HG03521 (cell line): ENCODE data around the gene NOVA2.

Source experiments
- ATAC-seq: cut with Tn5 transposase; IDR thresholded peaks from one replicate; pipeline ENCODE4 v1.9.1; 2021; ENCODE audit warnings: mild to moderate bottlenecking, moderate library complexity; ENCODE audit not compliant: unreplicated experiment

NOVA2 gene

DNA sequence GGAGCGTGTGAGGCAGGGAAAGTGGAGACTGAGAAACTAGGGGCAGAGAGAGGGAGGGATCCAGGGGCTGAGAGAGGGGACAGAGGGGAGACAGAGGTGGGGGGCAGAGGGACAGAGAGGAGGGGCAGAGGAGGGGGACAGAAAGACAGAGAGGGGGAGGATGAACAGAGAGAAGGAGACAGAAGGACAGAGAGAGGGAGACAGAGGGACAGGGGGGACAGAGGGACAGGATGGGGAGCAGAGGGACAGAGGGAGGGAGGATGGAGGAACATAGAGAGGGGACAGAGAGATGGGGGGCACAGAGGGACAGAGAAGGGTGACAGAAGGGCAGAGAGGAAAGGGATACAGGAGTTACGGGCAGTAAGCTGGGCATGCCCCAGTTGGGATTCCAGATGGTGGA lies 44.4 kb downstream of the NOVA2 start:
- no peak for ATAC-seq

DNA sequence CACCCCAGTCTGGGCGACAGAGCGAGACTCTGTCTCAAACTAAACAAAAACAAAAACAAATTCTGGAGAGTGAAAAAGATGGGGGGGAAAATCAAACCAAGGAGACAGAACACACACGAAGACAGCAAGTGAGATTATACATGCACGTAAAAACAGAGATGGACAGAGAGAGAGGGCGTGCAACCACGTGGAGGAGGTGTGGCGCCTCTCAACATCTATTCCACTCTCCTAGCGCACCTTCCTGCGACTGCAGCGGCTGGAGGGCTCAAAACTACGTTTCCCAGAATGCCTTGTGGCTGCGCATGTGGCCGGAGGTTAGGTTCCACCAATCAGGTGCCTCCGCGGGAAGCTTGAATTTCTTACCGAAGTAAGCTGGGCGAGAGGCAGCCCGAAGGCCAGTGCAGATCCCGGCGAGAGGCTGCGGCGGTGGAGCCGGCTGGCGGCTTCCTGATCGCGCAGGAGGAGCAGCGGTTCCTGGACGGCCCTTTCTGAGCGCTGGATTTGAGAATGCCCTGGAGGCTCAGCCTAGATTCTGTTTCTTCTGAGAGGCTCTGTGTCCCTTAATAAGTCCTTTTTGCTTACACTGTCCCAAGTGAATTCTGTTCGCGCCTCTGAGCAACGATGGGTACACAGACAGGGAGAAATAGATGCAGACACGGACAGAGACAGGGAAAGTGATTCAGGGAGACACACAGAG lies 46.0 kb downstream of the NOVA2 start:
- ATAC-seq, result no peak

DNA sequence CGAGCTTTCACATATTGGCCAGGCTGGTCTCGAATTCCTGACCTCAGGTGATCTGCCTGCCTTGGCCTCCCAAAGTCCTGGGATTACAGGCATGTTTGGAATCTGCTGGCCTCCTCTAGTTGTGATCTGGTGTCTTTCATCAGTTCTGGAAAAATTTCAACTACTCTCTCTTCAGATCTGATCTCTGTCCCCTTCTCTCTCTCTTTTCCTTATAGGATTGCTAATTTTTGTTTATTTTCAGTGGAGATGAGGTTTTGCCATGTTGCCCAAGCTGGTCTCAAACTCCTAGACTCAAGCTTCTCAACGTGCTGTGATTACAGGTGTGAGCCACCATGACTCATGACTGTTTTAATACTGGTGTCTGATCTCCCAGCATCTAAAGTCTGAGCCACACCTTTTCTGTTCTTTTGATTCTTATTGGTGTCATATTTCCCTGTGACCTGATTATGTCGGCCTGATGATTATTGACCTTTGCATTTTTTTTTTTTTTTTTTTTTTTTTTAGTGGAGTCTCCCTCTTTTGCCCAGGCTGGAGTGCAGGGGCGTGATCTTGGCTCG lies 48.7 kb downstream of the NOVA2 start:
- no peak for ATAC-seq

DNA sequence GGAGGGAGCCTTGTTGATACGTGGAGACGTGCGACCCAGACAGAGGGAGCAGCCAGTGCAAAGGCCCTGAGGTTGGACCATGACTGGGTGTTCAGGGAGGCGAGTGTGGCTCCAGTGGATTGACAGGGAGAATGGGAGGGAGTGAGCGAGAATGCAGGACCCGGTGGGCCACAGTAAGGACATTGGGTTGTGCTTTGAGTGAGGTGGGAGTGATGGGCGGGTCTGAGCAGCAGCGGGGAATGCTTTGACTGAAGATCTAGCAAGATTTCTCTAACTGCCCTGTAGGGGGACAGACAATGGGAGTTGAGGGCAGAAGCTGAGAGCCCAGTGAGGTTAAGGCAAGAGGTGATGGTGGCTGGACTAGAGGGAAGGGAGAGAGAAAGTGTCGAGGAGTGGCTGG lies 51.4 kb downstream of the NOVA2 start:
- ATAC-seq, result no peak

DNA sequence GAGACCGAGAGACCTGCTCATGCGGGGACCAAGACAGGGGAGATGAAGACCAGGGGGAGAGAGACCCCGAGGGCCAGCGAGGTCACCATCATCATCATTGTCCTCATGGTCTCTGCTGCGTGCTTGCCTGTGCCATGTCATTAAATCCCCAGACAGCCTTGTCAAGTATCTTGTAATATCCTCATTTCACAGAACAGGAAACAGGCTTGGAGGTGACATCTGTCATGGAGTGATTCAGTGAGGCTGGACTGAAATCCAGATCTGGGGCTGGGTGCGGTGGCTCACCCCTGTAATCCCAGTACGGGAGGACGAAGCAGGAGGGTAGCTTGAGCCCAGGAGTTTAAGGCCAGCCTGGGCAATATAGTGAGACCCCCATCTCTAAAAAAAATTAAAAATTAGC lies 53.2 kb downstream of the NOVA2 start:
- ATAC-seq, result no peak

DNA sequence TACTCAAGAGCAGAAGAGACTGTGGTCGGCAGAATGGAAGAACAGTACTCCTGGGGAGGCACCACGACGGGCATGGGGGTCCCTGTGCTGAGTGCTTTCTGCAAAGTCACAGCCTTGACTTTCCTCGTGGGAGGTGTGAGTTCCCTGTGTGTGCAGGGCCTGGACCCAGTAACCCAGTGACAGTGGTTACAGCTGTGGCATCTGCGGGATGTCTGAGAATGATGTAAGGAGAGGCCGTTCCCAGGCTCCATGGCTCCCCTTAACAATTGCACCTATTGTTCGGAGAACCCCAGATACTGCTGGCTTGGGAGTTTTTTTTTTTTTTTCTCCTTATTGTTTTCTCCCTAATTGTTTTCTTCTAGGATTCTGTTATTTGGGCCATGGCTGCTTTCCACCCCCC lies 54.0 kb downstream of the NOVA2 start:
- ATAC-seq, result no peak

DNA sequence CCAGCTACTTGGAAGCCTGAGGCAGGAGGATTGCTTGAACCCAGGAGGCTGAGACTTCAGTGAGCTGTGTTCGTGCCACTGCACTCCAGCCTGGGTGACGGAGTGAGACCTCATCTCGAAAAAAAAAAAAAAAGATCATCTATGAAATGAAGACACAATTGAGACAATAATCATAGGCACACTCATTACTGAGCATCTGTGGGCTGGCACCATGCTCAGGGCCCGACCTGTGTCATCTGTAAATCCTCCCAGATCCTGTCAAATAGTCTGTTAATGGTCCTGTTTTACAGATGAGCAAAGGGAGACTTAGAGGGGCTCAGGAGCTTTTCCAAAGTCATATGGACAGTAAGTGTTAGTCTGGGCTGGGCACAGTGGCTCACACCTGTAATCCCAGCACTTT lies 54.9 kb downstream of the NOVA2 start:
- no peak for ATAC-seq

DNA sequence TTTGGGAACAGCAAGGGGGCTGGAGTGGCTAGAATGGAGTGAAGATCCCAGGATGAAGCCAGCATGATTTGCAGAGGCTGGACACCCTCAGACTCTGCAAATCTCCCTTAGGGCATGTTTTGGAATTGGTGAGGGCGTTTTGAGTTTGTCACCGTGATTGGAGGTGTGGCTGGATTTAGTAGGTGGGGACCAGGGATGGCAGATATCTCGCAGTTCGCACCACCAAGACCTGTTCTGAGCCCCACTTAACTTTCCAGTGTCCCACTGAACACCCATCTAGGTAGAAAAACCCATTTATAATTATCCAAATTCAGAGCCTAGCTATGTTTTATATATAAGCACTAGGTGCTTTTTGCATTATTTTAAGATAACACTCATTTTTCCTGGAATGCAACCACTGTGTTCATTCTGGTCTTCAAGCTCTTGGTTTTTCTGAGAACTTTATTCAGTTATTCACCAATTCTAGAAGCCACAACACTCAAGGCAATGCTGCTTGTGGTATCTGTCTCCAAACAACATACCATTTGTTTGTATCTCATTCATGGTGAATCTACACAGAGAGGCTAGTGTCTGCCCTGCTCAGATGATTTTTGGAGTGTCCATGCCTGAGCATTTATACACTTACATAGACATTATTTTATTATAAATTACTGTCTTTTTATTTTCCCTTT lies 56.1 kb downstream of the NOVA2 start:
- no peak for ATAC-seq

DNA sequence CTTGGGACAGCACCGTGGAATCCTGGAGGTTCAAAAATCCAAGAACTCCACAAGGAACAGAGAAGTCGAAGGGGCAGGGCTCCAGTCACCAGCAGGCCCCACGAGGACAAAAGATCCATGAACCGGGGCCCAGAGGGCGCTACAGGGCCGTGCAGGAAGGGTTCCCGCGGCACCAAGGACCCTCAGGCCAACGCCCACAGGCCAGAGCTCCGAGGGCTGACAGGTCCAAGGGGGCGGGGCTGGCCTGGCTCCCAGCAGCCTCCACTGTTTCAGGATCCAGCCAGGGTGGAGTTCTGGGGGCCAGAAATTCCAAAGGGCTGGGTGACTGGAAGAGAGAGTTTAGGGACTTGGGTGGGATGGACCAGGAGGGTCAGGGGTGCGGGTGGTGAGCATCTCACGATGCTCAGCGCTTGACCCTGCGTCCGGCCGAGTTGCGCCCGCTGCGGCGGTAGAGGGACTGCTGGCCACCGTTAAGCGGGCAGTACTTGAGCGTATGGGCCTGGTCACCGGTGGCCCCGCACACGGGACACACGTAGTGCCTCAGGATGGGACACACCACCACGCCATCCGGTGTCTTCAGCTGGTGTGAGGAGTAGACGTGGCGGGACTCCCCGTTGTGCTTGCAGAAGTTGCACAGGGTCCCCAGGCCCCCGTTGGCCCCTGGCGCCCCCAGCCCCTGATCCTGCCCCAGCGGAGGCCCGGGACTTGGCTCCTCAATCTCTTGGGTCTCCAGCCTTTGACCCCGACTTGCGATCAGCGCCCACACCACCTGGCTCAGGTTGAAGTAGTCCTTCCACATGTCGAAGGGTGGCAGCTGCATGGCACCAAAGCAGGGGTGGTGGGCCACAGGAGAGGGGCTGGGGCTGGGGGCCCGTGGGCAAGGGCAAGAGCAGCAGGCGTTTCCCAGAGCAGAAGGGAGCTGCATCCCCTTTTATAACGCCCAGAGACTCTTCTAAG lies 59.5 kb downstream of the NOVA2 start, which contains the start of gene NANOS2:
Gene NANOS2, minus strand, starts transcription at position 905 of the 957 bp plus-strand sequence. Its CDS starts 85 bp downstream, at position 820.
- ATAC-seq, result no peak

DNA sequence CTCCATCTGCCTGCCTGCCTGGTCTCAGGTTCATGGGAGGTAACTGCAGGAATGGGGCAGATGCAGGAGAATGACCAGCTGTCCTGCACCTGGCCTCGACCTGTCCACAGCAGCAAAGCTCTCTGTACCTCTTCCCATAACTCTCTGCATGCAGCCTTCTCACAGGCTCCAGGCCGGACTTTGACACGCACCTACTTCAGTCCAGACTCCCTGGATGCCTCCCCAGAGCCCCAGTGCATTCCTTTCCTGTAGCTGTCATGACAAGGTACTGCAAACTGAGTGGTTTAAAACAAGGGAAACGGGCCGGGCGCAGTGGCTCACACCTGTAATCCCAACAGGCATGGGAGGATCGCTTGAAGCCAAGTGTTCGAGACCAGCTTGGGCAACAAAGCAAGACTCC lies 62.4 kb downstream of the NOVA2 start:
- no peak for ATAC-seq

DNA sequence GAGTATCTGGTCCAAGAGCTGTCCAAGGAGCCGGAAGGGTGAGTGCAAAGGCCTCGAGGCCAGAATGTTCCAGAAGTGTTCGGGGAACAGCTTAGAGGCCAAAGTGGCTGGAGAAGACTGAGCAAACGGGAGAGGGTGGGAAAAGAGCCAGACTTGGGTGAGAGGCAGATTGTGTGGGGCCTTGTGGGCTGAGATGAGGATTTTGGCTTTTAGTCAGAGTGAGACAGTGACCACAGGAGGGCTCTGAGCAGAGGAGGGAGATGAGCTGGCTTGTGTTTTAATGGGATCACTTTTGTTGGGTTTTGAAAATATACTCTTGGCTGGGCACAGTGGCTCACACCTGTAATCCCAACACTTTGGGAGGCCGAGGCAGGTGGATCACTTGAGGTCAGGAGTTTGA lies 64.7 kb downstream of the NOVA2 start:
- ATAC-seq, result no peak

DNA sequence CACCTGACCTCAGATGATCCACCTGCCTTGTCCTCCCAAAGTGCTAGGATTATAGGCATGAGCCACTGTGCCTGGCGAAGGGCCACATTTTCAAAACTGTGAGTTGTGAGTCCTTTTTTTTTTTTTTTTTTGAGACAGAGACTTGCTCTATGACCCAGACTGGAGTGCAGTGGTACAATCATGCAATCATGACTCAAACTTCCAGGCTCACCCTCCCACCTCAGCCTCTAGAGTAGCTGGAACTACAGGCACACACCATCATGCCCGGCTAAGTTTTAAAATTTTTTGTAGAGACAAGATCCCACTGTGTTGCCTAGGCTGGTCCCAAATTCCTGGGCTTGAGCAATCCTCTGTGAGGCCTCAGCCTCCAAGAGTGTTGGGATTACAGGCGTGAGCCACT lies 67.4 kb downstream of the NOVA2 start:
- ATAC-seq, result no peak

DNA sequence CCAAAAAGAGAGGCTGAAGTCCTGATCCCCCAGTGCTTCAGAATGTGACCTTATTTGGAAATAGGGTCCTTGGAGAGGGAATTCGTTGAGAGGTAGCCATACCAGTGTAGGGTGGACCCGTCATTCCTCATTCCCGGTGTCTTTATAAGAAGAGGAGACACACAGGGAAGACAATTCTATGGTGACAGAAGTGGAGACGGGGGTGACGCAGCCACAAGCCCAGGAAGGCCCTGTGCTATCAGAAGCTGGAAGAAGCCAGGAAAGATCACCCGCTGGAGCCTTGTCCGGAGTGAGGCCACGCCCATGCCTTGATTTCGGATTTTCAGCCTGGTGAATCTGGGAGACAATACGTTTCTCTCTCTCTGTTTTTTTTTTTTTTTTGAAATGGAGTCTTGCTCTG lies 68.7 kb downstream of the NOVA2 start:
- ATAC-seq, result no peak

DNA sequence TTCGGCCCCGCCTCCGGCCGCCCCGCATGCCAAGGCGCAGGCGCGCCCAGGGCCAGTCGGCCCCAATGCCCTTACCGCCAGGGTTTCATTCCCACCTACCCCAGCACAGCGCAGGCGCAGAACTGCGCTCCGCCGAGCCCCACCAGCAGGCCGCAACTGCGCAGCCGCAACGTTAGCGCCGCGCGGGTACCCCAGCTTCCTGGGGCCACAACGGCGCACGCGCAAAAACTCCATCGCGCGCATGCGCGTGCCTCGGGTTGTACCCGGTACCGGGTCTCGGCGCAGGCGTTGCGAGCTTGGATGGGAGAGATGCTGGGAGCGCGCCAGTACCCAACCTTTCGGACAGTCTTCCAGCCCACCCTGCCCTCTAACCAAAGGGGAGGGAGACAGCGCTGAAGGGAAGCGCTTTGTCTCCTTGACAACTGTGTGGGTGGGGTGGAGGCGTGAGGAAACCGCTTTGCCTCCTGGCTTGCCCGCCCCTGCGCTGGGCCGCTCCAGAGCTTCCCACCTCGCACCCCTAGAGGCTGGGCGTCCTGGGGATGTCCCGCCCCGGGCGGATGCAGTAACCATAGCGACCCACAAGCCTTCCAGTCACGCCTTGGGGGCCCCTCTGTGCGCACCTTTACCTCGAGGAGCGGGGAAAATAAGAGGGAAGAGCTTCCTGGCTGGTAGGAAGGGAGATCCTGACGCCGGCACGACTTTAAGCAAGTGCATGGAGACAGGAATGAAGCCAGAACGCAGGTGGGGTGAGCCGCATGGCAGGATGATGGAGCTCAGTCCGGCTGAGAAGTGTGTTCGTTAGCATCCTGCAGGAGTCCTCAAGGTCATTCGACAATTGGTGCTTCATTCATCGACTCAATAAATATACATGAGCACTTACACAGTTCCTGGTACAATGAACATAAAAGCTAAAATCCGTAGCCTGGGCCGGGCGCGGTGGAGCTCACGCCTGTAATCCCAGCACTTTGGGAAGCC lies 70.7 kb downstream of the NOVA2 start:
- ATAC-seq, result peak; percentile 87

DNA sequence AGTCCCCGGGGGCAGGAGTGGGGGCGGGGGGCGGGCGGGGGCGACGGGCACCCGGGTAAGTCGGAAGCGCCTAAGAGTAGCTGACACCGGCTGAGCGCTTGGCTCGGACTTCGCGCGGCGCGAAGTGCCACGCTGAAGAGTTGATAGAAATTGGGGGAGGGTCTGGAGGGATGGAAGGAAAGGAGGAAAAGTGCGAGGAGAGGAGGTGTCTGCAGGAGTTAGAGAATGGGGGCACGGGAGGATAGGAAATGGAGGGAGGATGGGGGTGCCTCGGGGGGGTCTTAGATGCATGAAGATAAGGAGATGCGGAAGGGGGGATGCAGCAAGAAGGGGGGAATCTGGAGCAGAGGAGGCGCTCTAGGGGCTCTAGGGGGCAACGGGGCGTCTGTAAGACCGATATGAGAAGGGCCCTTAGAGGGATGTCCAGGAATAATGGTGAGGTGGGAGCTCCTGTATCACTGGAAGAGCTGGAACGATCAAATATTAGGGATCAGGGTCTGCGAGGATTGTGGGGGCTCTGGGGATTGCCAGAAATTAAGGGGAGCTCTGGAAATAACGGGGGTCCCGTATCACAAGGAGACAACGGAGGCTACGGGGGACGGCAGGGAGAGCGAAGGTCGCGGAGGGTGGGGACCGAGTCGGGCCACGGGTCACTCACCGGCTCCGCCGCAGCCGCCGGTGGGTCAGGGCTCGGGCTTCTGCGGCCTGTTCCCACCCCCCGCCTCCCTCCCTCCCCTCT lies 71.6 kb downstream of the NOVA2 start, which contains the start of gene MYPOP:
Gene MYPOP, minus strand, starts transcription at position 702 of the 739 bp plus-strand sequence. CDS start 840 bp downstream, outside the sequence.
- no peak for ATAC-seq

DNA sequence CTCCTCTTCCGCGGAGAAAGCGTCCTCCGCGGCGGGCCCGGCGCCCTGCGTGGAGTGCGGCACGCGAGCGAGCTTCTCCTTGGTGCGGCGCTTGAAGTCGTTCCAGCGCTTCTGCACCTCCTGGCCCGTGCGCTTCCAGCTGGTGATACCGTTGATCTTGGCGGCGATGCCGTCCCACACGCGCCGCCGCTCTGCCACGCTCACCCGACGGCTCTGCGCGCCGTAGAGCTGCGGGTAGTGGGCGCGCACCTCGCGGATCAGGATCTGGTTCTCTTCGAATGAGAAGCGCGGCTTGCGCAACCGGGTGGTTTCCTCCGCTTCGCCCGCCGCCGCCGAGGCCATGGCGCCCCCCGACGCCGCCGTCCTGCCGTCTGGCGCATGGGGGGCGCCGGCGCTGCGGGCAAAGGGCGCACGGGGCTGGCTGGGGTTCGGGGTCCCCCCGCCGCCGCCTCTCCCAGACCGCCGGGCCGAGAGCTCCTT lies 72.2 kb downstream of the NOVA2 start:
- ATAC-seq, result no peak

DNA sequence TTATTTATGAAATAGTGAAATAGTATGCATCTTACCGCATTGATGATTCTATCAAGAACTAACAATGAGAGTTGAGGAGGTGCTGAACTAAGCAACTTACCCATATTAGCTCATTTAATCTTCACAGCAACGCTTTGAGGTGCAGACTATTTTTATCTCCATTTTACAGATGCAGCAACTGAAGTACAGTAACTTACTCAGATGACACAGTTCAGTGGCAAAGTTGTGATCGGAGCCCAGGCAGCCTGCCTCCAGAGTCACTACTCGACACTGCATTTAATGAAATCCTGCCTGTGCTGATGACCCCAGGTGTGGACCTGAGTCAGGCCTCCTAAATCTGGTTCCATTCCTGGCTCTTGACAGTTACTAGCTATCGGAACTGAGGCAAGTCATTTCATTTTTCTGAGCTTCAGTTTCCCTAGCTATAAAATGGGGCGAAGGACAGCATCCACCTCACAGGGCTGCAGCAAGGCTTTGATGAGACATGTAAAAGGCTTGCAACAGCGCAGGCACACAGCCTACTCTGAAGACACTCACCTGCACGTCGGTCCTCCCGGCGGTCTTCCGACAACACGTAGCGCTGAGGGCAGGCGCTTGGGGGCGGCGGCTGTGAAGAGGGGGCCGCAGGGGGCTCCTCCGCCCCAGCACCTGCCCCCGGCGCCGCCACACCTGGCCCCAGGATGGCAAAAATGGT lies 72.8 kb downstream of the NOVA2 start:
- no peak for ATAC-seq

DNA sequence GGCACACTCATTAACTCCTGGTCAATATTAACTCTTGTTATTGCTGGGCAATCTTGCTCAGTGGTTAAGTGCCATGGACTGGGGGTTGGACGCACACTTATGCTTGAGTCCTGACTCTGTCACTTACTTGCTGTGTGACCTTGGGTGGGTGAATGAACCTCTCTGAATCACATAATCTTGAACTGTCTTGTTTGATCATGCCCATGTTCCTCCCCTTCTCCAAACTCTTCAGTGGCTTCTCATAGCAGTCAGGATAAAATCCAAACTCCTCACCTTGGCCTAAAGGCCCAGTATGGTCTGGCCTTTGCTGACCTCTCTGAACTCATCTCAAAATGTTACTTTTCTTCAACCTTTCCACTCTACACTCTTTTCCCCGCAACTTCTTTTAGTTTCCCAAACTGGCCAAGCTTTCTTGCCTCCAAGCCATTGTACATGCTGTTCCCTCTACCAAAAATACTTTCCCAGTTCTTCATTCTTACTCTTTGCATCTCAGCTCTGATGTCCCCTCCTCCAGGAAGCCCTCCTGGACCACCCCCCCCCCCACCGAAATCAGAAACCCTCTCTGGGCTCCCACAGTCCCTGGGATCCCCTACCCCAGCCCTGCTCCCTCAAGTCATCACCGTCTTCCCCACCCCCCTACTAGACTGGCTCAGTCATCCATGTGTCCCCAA lies 73.6 kb downstream of the NOVA2 start:
- no peak for ATAC-seq
